ENCODE results near the gene AADACL3. TPM values are rescaled to one million over a fixed set of nuclear protein-coding genes. Genes with fewer than 3 reads are reported as not detected.
"Not testable (repeated sequence)": the region's sequence is repeated elsewhere in the genome, so short reads cannot be mapped to it uniquely, and the experiment has no call there.

AADACL3 gene
- total RNA-seq (2014; rRNA removed; shearing (Covaris generic)): not detected in 2 replicates
- not detected in 2 replicates for polyA plus RNA-seq (2015; cell fraction: cytosol; rRNA removed)
- not detected in 2 replicates for polyA plus RNA-seq (2015; cell fraction: nucleus; rRNA removed)

DNA sequence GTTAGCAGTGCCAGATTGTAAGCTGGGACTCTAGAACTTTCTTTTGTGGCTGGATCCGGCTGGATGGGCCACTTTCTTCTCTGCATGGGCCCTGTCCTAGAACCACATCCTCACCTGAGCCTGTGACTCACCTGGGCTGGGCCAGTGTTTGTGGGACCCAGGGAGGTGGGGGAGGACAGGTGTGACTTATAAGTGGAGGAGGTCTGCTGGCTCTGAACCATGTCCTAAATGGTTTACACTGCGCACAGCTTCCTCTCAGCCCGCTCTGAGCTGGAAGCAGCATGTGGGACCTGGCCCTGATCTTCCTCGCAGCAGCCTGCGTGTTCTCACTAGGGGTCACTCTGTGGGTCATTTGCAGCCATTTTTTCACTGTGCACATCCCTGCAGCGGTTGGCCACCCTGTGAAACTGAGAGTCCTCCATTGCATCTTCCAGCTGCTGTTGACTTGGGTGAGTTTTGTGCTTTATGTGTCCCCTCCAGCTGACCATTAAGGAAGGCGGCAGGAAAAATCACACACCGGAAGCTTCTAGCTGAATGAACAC, at the start of gene AADACL3:
AADACL3 (plus strand) TSS at position 215 of the 542 bp plus-strand sequence; CDS start at position 282, 67 bp downstream.
- DNase-seq (ENCODE audit: low read depth): no peak

- no peak for DNase-seq (ENCODE audit: low read depth)
Measured at GRCh38 chr1:12666141-12666735, 49.7 kb upstream of the AADACL3 start.

- DNase-seq (ENCODE audit: low read depth): no peak
Measured at GRCh38 chr1:12669529-12670068, 46.3 kb upstream of the AADACL3 start.

GRCh38 chr1:12674358-12674757, 41.6 kb upstream of the AADACL3 start:
- no peak for DNase-seq (ENCODE audit: low read depth)

DNA sequence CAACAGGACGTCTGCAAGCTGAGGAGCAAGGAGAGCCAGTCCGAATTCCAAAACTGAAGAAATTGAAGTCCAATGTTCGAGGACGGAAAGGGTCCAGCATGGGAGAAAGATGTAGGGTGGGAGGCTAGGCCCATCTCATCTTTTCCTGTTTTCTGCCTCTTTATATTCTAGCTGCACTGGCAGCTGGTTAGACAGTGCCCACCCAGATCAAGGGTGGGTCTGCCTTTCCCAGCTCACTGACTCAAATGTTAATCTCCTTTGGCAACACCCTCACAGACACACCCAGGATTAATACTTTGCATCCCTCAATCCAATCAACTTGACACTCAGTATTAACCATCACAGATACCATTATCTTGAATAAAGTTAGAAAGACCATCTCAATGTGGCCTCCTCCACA, 39.8 kb upstream of the AADACL3 start:
- DNase-seq (ENCODE audit: low read depth): not testable (repeated sequence)

GRCh38 chr1:12677565-12677964, 38.3 kb upstream of the AADACL3 start:
- DNase-seq (ENCODE audit: low read depth): no peak

- DNase-seq (ENCODE audit: low read depth): no peak
Measured at GRCh38 chr1:12678350-12678749, 37.6 kb upstream of the AADACL3 start.

DNA sequence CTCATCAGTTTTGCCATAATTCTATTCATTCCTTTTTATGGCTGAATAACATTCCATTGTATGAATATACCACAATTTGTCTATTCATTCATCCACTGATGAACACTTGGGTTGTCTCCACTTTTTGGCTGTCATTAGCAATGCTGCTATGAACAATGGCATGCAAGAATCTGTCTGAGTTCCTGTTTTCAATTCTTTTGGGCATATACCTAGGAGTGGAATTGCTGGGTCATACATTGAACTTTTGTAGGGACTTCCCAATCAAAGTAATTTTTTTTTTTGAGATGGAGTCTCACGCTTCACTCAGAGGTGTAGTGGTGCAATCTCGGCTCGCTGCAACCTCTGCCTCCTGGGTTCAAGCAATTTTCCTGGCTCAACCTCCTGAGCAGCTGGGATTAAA, 37.1 kb upstream of the AADACL3 start:
- DNase-seq (ENCODE audit: low read depth): no peak

- no peak for DNase-seq (ENCODE audit: low read depth)
Measured at GRCh38 chr1:12690156-12690555, 25.8 kb upstream of the AADACL3 start.

DNA sequence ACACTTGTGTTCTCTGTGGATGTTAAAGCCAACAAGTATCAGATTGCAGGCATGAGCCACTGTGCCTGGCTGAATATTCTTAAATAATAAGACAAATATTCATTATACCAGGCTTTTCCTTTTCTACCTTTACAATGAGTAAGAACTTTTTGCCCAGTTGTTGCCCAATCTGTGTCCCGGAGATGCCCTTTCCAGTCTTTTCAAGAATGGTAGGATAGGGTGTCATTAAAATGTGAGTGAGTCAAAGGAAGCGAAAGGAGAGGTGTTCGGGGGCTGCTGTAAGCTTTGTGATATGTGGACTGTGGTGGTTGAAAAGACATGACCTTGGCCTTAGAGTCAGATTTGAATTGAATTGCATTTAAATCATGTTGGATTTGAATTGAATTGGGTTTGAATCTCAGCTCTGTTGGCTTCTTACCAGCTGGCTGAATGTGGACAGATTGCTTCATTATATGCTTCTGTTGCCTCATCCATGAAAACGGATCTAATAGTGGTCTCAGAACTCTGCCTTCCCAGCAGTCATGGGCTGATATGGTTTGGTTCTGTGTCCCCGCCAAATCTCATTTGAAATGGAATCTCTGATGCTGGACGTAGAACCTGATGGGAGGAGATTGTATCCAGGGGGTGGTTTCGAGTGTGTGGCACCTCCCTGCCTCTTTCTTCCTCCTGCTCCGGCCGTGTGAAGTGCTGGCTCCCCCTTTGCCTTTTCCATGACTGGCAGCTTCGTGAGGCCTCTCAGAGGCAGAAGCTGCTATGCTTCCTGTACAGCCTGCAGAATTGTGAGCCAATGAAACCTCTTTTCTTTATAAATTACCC, 22.7 kb upstream of the AADACL3 start:
- peak; percentile 17 for DNase-seq (ENCODE audit: low read depth)

DNA sequence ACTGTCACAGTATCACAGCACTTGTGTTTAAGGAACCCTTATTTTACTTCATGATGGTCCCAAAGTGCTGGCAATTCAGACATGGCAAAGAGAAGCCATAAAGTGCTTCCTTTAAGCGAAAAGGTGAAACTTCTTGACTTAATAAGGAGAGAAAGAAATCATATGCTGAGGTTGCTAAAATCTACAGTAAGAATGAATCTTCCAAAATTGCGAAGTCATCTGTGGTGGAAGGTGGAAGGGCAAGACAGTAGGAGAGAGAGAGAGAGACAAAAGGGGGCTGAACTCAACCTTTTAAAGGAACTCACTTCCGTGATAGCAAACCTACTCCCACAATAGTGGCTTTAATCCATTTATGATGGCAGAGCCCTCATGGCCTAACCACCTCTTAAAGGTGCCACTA, 19.3 kb upstream of the AADACL3 start:
- no peak for DNase-seq (ENCODE audit: low read depth)

- no peak for DNase-seq (ENCODE audit: low read depth)
Measured at GRCh38 chr1:12697397-12697796, 18.5 kb upstream of the AADACL3 start.

- DNase-seq (ENCODE audit: low read depth): no peak
Measured at GRCh38 chr1:12703821-12704451, 12.0 kb upstream of the AADACL3 start.

- DNase-seq (ENCODE audit: low read depth): no peak
Measured at GRCh38 chr1:12706061-12706460, 9.8 kb upstream of the AADACL3 start.

GRCh38 chr1:12708396-12709090, 7.4 kb upstream of the AADACL3 start:
- no peak for DNase-seq (ENCODE audit: low read depth)

- DNase-seq (ENCODE audit: low read depth): no peak
Measured at GRCh38 chr1:12709091-12709491, 6.8 kb upstream of the AADACL3 start.

DNA sequence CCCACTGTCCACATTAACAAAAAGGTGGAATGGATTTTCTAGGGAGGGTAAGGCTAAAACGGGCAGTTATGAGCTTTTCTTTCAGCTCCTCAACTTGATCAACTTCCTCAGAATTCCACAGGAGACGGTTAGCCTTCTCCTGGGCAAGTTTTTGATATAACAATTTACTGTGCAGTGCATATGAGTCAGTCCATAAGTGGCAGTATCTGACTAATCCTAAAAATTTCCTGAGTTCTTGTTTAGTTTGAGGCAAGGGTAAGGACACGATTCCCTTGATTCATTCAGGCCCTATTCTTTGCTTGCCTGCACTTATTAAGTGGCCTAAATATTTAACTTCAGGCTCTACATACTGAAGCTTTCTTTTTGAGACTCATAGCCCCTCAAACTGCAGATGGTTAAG, 6.2 kb upstream of the AADACL3 start:
- DNase-seq (ENCODE audit: low read depth): peak; percentile 42

GRCh38 chr1:12711536-12711935, 4.4 kb upstream of the AADACL3 start:
- DNase-seq (ENCODE audit: low read depth): no peak

DNA sequence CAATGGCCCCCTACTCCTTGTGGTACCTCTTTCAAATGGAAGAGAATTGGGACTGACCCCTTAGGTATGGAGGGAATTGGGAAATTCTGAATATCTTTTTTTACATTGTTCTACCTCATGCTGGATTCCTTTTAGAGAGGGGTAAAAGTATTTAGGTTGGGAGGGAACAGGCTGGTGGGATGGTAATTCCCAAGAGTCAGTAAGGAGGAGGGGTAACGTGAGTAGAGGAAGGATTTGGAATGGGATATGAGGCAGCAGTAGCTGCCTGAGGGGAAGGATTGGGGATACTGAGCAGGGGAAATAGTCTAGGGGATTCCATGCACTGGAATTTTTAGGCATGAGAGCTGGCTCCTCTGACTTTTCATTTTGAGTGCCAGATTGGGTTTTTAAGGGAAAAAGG, 3.8 kb upstream of the AADACL3 start:
- DNase-seq (ENCODE audit: low read depth): no peak

- DNase-seq (ENCODE audit: low read depth): no peak
Measured at GRCh38 chr1:12712929-12713328, 3.0 kb upstream of the AADACL3 start.

DNA sequence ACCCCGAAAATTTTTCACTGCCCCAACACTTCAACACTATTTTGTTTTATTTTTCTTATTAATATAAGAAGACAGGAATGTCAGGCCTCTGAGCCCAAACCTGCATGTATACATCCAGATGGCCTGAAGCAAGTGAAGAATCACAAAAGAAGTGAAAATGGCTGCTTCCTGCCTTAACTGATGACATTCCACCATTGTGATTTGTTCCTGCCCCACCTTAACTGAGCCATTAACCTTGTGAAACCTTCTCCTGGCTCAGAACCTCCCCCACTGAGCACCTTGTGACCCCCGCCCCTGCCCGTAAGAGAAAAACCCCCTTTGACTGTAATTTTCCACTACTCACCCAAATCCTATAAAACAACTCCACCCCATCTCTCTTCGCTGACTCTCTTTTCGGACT, 2.3 kb upstream of the AADACL3 start:
- not testable (repeated sequence) for DNase-seq (ENCODE audit: low read depth)
